SK-N-SH treated with all-trans-retinoic acid at 6 μM for 48 hours (cell line): ENCODE results near the gene EBLN2.

Experiments used
- ATAC-seq: fragments of 200-7000 bp; cut with Tn5 transposase; 3 replicates; pipeline ENCODE4 v1.9.1; 2020; ENCODE audit warnings: mild to moderate bottlenecking, moderate library complexity
- ARNTL ChIP-seq: fragments of 450-650 bp; formaldehyde crosslinking; IDR thresholded peaks from 2 replicates; pipeline ENCODE4 v1.5.0; 2020; ENCODE audit warnings: low read depth, mild to moderate bottlenecking, moderate library complexity, borderline replicate concordance
- BACH2 ChIP-seq: fragments of 250-450 bp; sonication (Bioruptor Pico); IDR thresholded peaks from 2 replicates; pipeline ENCODE4 v1.9.0; 2021; ENCODE audit warnings: mild to moderate bottlenecking, borderline replicate concordance
- CREB5 ChIP-seq: fragments of 250-450 bp; sonication (Bioruptor Pico); IDR thresholded peaks from 2 replicates; pipeline ENCODE4 v1.5.1; 2020; ENCODE audit warnings: low read depth, mild to moderate bottlenecking, moderate library complexity
- CSDC2 ChIP-seq: fragments of 250-450 bp; sonication (Bioruptor Pico); IDR thresholded peaks from 2 replicates; pipeline ENCODE4 v1.5.0; 2020; ENCODE audit warnings: mild to moderate bottlenecking, moderate library complexity
- CSRNP3 ChIP-seq: fragments of 250-450 bp; sonication (Bioruptor Pico); IDR thresholded peaks from 2 replicates; pipeline ENCODE4 v1.5.1; 2021; ENCODE audit warnings: mild to moderate bottlenecking, moderate library complexity
- GLIS3 ChIP-seq: fragments of 250-450 bp; sonication (Bioruptor Pico); IDR thresholded peaks from 2 replicates; pipeline ENCODE4 v1.5.0; 2020; ENCODE audit warnings: mild to moderate bottlenecking, moderate library complexity
- ISL1 ChIP-seq: fragments of 250-450 bp; sonication (Bioruptor Pico); IDR thresholded peaks from 2 replicates; pipeline ENCODE4 v2.1.2; 2022; ENCODE audit warnings: mild to moderate bottlenecking, moderate library complexity
- OSR1 ChIP-seq: fragments of 250-450 bp; sonication (Bioruptor Pico); IDR thresholded peaks from 2 replicates; pipeline ENCODE4 v1.8.0; 2022; ENCODE audit warnings: moderate library complexity, mild to moderate bottlenecking, inconsistent platforms
- PATZ1 ChIP-seq: fragments of 250-450 bp; sonication (Bioruptor Pico); IDR thresholded peaks from 2 replicates; pipeline ENCODE4 v1.8.0; 2020; ENCODE audit warnings: mild to moderate bottlenecking, moderate library complexity, borderline replicate concordance
- POU6F1 ChIP-seq: fragments of 250-450 bp; sonication (Bioruptor Pico); IDR thresholded peaks from 2 replicates; pipeline ENCODE4 v1.8.0; 2021; ENCODE audit warnings: low read depth, mild to moderate bottlenecking, moderate library complexity, borderline replicate concordance
- PPARA ChIP-seq: fragments of 250-450 bp; sonication (Bioruptor Pico); IDR thresholded peaks from 2 replicates; pipeline ENCODE4 v1.5.0; 2020; ENCODE audit warnings: mild to moderate bottlenecking, borderline replicate concordance
- RARB ChIP-seq: fragments of 250-450 bp; sonication (Bioruptor Pico); IDR thresholded peaks from 2 replicates; pipeline ENCODE4 v1.8.0; 2021; ENCODE audit warnings: mild to moderate bottlenecking, moderate library complexity
- SNAI2 ChIP-seq: fragments of 250-450 bp; sonication (Bioruptor Pico); IDR thresholded peaks from 2 replicates; pipeline ENCODE4 v1.5.0; 2020; ENCODE audit warnings: mild to moderate bottlenecking, moderate library complexity
- TOX ChIP-seq: fragments of 250-450 bp; sonication (Bioruptor Pico); IDR thresholded peaks from 2 replicates; pipeline ENCODE4 v1.8.0; 2021; ENCODE audit warnings: mild to moderate bottlenecking, moderate library complexity, borderline replicate concordance
- TSHZ2 ChIP-seq: fragments of 250-450 bp; sonication (Bioruptor Pico); IDR thresholded peaks from 2 replicates; pipeline ENCODE4 v1.5.0; 2020; ENCODE audit warnings: mild to moderate bottlenecking, moderate library complexity
- ZC3H10 ChIP-seq: fragments of 250-450 bp; sonication (Bioruptor Pico); IDR thresholded peaks from 2 replicates; pipeline ENCODE4 v1.5.1; 2021; ENCODE audit warnings: mild to moderate bottlenecking, moderate library complexity
- ZFP3 ChIP-seq: fragments of 250-450 bp; sonication (Bioruptor Pico); IDR thresholded peaks from 2 replicates; pipeline ENCODE4 v1.5.0; 2020; ENCODE audit warnings: mild to moderate bottlenecking, moderate library complexity
- ZNF565 ChIP-seq: fragments of 450-650 bp; formaldehyde crosslinking; conservative IDR thresholded peaks from 2 replicates; pipeline ENCODE4 v1.5.0; 2020; ENCODE audit warnings: low read depth, mild to moderate bottlenecking, moderate library complexity
- ZNF70 ChIP-seq: fragments of 450-650 bp; formaldehyde crosslinking; IDR thresholded peaks from 2 replicates; pipeline ENCODE4 v1.5.0; 2020; ENCODE audit warnings: mild to moderate bottlenecking, moderate library complexity
- ZNF8 ChIP-seq: fragments of 450-650 bp; formaldehyde crosslinking; IDR thresholded peaks from 2 replicates; pipeline ENCODE4 v1.5.0; 2020; ENCODE audit warnings: mild to moderate bottlenecking, moderate library complexity

EBLN2 gene

GRCh38 chr3:73084170-73084569 lies 22.7 kb downstream of the EBLN2 start:
- no peak for ATAC-seq
- TF ChIP-seq ZFP3 (CRISPR knock-in tag) (no peak), ZC3H10 (CRISPR knock-in tag) (no peak), ARNTL (CRISPR knock-in tag) (no peak), CSDC2 (no peak), RARB (CRISPR knock-in tag) (no peak)
- TF ChIP-seq, all 23 proteins: peak for 0

- no peak for TF ChIP-seq ZNF70
- TF ChIP-seq ARNTL (CRISPR knock-in tag) = no peak
- TF ChIP-seq PPARA (CRISPR knock-in tag) = no peak
- TF ChIP-seq OSR1 = no peak
- TF ChIP-seq ZNF565 = no peak
- no peak for TF ChIP-seq PATZ1 (CRISPR knock-in tag)
- no peak for TF ChIP-seq RARB (CRISPR knock-in tag)
- TF ChIP-seq CSRNP3 (CRISPR knock-in tag) = no peak
- TF ChIP-seq TOX = no peak
- TF ChIP-seq ZNF8 = no peak
Observed at GRCh38 chr3:73086071-73086494, 24.6 kb downstream of the EBLN2 start.

GRCh38 chr3:73094129-73094528 lies 32.7 kb downstream of the EBLN2 start:
- ATAC-seq = peak; percentile 68

More at GRCh38 chr3:73086071-73086494, 24.6 kb downstream of the EBLN2 start:
- peak; percentile 86 for ATAC-seq

GRCh38 chr3:73094951-73095350 lies 33.5 kb downstream of the EBLN2 start:
- TF ChIP-seq CREB5 (CRISPR knock-in tag) (no peak), OSR1 (no peak), CSDC2 (no peak), TOX (no peak), GLIS3 (no peak), ZNF70 (no peak), PPARA (CRISPR knock-in tag) (no peak), CSRNP3 (CRISPR knock-in tag) (no peak), POU6F1 (no peak), SNAI2 (CRISPR knock-in tag) (no peak)
- ATAC-seq = 0 out of 3 replicates have a peak, but pooled peaks have one; percentile 15

More at GRCh38 chr3:73094129-73094528, 32.7 kb downstream of the EBLN2 start:
- TF ChIP-seq ZNF565 (no peak), CSDC2 (no peak)
- TF ChIP-seq, all 23 proteins: peak for 0

GRCh38 chr3:73096169-73096568 lies 34.7 kb downstream of the EBLN2 start:
- no peak for ATAC-seq
- TF ChIP-seq TOX = no peak
- no peak for TF ChIP-seq PPARA (CRISPR knock-in tag)
- no peak for TF ChIP-seq CREB5 (CRISPR knock-in tag)
- no peak for TF ChIP-seq OSR1
- no peak for TF ChIP-seq CSRNP3 (CRISPR knock-in tag)
- TF ChIP-seq GLIS3 = no peak
- TF ChIP-seq ZFP3 (CRISPR knock-in tag) = no peak
- no peak for TF ChIP-seq ARNTL (CRISPR knock-in tag)
- no peak for TF ChIP-seq BACH2
- no peak for TF ChIP-seq ISL1 (CRISPR knock-in tag)
- no peak for TF ChIP-seq TSHZ2 (CRISPR knock-in tag)
